GM18502 (cell line): ENCODE measurements around the gene PRCC.
A peak's percentile ranks its signal among the peaks of the same experiment; 100 is the strongest.

Source experiments
- ATAC-seq: cut with Tn5 transposase; IDR thresholded peaks from one replicate; pipeline ENCODE4 v1.9.1; 2021; ENCODE audit warnings: mild to moderate bottlenecking; ENCODE audit not compliant: unreplicated experiment, poor library complexity

The PRCC gene, protein sequence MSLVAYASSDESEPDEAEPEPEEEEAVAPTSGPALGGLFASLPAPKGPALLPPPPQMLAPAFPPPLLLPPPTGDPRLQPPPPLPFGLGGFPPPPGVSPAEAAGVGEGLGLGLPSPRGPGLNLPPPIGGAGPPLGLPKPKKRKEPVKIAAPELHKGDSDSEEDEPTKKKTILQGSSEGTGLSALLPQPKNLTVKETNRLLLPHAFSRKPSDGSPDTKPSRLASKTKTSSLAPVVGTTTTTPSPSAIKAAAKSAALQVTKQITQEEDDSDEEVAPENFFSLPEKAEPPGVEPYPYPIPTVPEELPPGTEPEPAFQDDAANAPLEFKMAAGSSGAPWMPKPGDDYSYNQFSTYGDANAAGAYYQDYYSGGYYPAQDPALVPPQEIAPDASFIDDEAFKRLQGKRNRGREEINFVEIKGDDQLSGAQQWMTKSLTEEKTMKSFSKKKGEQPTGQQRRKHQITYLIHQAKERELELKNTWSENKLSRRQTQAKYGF

DNA sequence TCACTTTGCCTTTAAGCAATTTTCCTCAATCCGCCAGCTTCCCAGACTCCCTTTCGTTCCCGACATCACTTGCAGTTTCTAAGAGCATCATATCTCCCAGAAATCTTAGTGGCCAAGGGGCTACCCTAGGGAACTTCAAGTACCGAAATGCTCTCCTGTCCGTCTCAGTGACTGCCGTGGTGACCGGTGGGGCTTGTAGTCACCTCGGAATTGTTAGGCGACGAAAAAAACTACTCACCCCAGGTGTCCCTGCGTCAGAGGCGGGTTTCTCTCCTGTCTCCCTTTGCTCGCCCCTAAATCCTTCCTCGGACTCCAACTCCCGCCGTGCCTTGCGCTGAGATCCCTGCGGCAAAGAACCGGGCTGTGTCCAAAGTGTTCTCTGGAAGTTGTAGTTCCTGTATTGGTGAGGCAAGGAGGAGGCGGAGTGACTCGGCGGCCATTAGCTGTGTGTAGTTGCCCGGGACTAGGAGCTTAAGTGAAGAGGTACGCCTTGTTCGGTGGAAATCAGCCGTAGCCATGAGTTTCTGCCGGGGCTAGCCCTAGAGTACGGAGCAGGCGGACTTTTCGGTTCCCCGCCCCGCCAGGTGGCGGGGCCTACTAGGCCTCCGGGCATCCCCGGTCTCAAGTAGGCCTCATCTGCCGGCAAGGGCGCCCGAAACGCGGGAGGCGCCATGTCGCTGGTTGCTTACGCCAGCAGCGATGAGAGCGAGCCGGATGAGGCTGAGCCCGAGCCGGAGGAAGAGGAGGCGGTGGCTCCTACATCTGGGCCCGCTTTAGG, at the start of gene PRCC:
Gene PRCC (plus strand): TSS at position 435 of the 778 bp plus-strand sequence. CDS start 237 bp downstream, at position 672.
- ATAC-seq, result peak; percentile 91

DNA sequence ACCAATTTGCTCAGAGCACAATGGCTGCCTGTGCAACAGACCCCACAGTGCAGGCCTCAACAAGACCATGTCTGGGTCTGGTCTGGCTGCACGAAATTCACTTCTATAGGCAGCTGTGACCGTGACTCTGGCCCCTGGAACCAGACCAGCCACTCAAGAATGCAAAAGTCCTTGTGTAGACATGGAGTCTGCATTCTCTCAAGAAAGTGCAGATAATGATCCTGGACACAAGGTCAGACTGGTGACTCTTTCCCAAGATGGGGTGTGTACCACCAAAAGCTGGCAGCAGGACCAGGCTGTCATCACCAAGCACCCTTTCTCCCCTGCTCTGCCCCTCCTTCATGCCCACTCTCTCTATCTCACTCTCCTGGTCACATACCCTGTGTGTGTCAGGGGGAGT, 46.2 kb upstream of the PRCC start:
- ATAC-seq, result no peak

DNA sequence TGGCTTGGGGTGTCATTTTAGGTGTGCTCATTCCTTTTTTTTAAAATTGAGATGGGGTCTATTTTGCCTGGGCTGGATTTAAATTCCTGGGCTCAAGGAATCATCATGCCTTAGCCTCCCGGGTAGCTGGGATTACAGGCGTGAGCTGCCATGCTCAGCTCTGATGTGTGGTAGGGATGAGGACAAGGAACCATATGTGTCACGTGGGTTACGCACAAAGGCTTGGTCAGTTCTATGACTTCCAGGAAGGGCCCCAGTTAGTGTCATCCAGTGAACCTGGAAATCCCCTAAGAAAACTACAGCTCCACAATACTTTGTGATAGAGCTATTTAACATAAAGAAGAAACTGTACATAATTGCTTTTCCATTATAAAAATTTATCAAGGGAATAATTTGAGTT, 45.8 kb upstream of the PRCC start:
- no peak for ATAC-seq

DNA sequence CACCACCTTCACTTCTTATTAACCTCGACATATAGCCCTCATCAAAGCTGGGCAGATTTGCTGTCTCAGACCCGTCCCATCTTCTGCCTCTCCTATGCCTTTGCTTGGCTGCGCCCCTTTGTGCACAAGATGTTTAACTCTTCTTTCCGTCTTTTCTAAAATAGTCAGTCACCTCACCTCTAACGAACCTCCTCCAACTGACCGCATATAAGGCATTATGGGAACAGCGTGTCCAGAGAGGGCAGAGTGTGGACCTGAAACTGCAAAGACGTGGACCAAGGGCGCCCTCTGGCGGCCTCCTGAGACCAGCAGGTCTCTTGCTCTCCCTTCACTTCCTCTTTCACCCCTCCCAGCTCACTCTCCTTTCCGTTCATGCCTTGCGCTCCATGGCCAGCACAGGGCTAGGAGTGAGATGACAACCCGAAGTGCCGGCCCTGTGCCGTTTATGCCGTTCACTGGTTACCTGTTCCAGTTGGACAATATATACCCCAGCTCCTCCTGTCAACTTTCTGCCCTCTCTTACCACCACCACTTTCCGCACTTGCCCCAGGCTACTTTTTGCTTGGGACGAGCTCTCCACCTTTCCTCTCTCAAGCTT, 41.6 kb upstream of the PRCC start:
- ATAC-seq, result no peak

DNA sequence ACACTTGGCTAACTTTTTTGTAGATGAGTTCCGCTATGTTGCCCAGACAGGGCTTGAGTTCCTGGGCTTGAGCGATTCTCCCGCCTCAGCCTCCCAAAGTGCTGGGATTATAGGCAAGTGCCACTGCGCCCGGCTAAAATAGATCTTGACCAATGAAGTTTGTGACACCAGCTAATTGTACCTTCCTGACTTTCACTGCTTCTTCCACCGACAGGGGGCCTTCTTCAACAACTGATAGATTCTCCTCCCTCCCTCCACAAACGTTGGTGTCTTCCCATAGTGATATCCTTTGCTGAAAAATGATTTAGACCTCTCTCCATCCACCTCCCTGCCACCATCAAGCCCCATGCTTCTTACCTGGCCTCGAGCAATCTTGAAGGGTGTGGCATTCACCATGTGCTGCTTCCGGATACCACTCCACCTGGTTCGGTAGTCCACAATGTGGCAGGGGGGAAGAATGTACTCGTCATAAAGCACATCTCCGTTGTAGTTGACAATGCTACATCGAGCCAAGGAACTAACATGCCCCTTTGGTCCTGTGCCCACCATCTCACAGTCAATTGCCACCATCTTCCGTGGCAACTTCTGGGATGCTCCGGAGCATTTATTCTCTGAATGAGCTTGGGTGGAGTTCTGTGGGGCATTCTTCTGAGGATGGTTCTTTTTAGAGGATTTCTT, 40.6 kb upstream of the PRCC start:
- ATAC-seq, result no peak

DNA sequence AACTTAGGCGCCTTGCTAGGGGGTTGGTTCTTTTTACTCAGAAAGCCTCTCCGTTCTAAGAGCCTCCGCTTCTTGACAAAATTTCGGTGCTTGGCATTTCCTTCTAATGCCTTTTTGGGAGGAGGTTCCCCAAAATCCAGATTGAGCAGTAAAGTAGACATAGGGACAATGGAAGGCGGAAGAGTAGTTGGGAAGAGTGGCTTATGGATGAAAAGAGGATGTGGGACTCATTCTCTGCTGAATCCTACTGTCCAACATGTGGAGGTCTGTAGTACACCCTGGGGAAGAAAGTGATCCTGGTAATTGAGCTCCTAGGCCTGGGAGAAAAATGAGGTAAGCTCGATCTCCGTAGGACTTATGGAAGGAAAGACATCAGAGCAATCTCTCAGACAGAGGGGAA, 39.8 kb upstream of the PRCC start:
- no peak for ATAC-seq

DNA sequence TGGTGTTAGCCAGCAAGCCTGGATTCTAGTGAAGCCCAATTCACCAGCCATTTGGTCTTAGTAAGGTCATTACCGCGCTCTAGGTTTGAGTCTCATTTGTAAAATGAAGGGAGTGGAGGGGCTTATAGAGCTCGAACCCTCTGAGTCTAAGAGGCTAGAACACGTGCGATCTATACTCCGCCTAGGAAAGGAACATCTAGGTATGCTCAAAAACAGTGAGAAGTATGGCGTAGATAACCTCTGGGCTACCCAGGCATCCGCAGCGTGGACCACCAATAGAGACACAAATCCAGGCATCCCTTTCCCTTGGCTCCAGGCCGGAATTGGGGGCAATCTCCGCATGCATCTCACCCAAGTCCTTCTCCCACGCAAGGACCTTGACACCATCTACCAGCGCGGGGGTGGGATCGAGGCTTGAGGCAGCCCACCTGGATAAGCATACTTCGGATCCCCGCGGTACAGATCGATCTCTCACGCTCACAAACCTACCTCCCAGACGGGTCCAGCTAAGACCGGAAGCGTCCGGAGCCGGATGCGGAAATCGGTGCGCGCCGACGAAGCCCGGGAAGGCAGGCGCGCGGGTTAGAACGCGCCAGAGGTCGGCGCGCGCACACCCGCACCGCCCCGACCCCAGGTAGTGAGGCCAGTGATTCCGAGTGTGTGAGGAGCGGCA, 39.3 kb upstream of the PRCC start, which contains the start of gene METTL25B:
Gene METTL25B (plus strand): TSS at position 544 of the 673 bp plus-strand sequence. CDS start 636 bp downstream, outside the sequence.
- peak; percentile 62 for ATAC-seq

DNA sequence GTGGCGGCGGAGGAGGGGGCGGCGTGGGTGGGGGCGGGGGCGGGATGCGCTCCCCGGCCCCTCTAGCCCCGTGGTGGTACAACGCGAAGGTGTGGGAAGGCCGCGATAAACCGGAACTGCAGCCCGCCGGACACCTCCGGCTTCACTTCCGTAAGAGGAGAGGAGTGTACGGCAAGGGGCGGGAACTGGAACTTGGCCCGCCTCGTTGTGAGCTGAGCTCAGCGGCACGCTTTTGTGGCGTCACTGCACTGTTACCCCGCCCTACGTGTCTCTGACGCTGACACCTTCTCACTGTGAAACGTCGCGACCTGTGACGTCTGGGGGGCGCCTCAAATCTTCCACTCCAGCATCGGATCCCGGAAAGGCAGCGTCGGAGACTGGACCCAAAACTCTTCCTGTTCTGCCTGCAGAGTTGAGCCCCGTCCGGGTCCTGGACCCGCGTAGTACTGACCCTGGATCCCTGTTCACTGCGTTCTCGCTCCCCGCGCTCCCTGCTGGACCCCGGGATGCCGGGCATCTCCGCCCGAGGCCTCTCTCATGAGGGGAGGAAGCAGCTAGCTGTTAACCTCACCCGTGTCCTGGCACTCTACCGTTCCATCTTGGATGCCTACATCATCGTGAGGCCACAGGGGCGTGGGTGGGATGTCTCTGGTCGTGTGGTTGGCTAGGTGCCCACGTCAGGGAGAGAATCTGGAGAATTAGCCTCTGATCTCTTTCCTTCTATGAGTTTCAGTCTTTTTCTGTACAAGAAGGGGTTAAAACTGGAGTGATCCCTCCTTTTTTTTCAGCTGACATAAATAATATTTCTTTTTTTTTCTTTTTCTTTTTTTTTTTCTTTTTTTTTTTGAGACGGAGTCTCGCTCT, 38.5 kb upstream of the PRCC start, which contains the start of gene ISG20L2:
Gene ISG20L2 (minus strand): TSS at position 168 of the 864 bp plus-strand sequence. CDS start 1,114 bp downstream, outside the sequence.
- peak; percentile 91 for ATAC-seq

DNA sequence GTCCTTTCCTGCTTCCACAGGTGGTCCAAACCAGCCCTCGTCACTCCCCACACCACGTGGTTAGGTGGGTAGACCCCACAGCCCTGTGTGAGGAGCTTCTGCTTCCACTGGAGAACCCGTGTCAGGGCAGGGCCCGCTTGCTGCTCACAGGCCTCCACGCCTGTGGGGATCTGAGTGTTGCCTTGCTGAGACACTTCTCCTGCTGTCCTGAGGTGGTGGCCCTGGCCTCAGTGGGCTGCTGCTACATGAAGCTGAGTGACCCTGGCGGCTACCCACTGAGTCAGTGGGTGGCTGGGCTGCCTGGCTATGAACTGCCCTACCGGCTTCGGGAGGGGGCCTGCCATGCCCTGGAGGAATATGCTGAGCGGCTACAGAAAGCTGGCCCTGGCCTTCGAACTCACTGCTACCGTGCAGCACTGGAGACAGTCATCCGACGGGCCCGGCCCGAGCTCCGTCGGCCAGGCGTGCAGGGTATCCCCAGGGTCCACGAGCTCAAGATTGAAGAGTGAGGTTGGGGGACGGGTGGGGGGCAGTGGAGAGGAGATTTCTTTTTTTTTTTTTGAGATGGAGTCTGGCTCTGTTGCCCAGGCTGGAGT, 33.2 kb upstream of the PRCC start:
- no peak for ATAC-seq

DNA sequence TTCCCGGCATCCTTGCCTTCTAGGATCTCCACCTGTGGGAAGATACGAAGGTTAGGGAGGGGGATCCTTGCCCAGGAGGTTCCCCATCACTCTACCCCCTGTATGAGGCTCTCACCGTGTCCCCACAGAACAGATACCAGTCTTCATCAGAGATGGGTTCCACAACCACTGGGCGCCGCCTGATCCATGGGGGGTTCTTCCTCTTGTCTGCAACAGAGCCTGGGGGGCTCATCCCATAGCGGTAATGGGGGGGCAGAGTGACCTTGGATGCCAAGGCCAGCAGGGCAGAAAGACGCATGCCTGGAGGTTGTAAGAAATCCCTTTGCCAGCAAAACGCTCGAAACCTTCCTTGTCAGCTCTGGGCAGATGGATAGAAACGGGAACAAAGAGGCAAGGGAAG, 28.9 kb upstream of the PRCC start:
- no peak for ATAC-seq

DNA sequence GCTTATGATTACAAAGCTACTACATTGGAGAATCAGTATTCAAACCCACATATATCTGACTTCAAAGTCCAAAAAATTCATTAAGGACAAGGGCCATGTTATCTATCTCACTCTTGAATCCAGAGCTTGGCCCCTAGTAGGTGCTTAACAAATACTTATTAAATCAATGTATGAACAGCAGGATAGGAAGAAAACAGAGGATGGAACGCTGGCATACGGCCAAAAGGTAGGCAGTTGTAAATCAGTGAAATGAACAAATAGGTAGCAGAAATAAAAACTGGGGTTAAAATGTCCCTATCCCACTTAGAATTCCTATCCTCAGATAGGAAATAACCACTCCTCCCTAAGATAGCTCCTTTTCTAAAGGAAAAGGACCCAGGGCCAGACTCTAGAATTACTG, 28.4 kb upstream of the PRCC start:
- ATAC-seq, result no peak

DNA sequence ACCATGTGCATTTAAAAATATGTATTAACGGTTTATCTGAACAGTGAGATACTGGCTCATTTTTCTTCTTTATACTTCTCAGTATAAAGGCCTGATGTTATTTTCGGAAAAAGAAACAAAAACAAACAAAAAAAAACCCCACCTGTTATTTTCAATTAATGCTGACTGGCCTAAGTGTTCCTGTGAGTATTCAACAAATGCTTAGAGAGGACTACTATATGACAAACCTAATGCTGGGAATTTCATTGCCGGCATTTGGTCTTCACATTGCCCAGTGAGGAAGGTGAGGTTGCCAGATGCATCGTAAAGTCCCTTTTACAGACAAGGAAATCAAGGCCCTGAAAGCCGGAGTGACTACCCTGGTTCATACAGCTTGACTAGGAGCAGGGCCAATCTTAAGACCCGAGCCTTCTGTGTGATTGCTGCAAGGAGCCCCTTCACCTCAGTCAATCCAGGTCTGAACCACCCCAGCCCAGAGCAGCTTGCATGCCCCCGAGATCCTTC, 27.0 kb upstream of the PRCC start:
- peak; percentile 23 for ATAC-seq

DNA sequence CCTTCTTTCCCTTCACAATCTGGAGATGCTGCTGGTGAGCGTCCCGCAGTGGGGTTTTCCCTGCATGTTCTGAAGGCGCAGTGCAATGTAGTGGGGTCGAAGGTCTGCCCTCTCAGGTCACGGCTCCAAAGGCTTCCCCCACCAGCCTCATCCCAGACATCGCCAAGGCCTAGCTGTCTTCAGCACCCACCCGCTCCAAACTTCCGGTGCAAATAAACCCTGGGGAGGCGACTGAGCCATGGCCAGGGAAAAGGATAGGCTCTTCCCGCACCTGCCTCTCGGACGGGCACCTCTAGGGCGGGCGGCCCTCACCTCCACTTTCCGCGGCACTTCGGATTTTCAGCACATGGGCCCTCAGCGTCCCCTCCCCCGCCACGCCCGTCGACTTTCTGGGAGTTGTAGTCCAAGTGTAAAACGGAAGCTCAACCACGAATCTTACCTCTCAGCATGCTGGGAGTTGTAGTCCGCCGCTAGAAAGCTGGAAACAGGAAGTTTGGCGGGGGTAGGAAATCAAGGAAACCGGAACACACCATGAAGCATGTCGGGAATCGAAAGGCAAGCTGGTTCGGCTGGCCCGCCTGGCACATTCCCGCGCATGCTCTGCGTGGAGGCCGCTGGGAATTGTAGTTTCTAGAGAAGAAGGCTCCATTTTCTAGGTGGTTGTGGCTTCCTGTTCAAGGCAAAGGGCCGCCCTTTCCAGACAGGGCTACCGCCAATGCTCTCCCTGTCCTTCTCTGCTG, 26.4 kb upstream of the PRCC start, which contains the start of gene MRPL24:
Gene MRPL24 (minus strand): TSS at position 348 of the 740 bp plus-strand sequence. CDS start 2,384 bp downstream, outside the sequence.
- peak; percentile 84 for ATAC-seq

DNA sequence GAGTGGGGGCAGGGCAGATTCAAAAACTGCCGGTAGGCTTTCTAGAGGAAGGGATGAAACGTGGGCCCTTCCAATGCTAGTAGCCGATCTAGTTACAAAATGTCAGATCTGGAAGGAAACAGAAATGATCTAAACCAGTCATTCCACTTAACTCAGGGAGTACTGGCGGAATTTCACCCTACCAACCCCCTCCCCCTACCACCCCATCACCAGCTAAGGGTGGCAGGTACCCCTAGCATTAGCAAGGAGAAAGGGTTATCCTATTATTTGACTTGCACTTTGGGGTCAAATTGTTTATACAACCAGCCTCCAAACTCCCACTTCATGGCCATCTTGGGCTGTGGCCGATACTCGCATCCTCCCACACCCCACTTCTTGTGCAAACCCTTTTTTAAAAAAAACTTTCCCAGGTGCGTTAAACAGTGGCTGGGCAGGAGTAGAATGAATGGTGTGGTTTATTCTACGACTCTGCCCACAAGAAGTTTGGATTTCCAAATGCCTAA, 25.8 kb upstream of the PRCC start:
- ATAC-seq, result no peak

DNA sequence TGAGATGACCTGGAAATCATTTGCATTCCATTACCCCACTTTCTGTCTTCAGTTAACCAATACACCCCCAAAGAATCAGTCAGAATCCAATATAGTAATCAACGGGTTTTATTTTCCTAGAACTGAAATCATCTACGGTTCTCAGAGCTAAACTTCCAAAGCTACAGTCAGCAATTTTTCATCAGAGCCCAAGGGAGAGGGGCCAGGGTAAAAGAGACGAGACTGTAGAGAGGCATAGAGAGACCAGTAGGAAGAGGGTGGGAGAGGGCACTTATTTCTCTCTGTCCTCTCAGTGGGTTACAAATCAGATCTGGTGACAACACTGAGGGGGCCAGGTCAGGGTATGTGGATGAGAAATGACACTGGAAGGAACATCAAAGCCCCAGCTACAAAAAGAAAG, 25.3 kb upstream of the PRCC start:
- ATAC-seq, result no peak

DNA sequence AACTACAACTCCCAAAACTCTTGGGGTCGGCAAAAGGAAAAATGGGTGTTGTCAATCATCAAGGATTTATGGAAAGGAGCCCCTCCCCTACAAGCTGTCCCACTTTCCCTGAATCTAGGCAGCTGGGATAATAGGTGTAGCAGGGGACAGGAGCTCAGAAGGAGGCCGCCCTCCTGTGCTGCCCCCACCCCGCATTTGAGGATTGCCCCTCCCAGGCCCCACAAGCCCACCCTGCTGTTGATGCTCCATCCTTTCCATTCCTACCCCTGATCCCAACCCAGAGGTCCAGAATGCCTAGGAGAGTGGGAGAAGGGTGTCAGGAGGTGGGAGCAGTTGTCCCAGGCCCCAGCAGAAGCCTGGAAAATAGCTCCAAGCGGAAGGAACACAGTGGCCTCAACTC, 24.5 kb upstream of the PRCC start:
- ATAC-seq, result no peak
